ENCODE measurements around the gene GAR1. TPM values are rescaled to one million over a fixed set of nuclear protein-coding genes. Genes with fewer than 3 reads are reported as not detected.
A peak's percentile ranks its signal among the peaks of the same experiment; 100 is the strongest.

GAR1 gene
- total RNA-seq, 1 experiment from 2014 or later, result 40.6 TPM

DNA sequence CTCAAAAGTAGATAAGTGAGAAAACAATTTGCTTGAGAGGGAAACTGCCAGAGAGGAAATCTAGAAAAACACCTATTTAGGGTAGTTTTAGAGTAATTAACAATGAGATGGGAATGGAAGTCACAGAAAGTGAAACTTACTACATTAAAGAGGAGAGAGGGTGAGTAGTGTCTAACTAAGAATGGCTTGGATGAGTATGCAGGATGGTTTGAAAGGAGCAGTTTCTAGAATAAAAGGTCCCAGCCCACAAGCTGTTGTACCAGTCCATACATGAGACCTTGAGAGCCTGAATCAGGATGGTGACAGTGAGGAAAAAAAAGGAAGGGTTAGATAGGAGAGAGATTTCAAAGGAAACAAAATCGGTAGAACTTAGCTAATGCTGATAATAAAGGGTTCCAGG lies 1.3 kb downstream of the GAR1 start:
- TF ChIP-seq POLR2AphosphoS5 (IDR thresholded peaks at IDR 0.05; ENCODE audit: low read depth, low read length) (no peak), ZFX (IDR thresholded peaks at IDR 0.05) (no peak), ZNF274 (IDR thresholded peaks at IDR 0.05; ENCODE audit: low read depth, low read length) (no peak), FOSL1 (IDR thresholded peaks at IDR 0.05; ENCODE audit: low read depth) (no peak), YY1 (IDR thresholded peaks at IDR 0.05; ENCODE audit: extremely low read depth, insufficient replicate concordance, low read depth, low read length) (no peak), POLR2A (IDR thresholded peaks at IDR 0.05; ENCODE audit: borderline replicate concordance, extremely low read depth, insufficient read depth, insufficient read length) (no peak), JUND (IDR thresholded peaks at IDR 0.05) (no peak), SIN3A (IDR thresholded peaks at IDR 0.05; ENCODE audit: low read depth) (no peak), ELF1 (IDR thresholded peaks at IDR 0.05; ENCODE audit: borderline replicate concordance, low read depth) (no peak), EGR1 (IDR thresholded peaks at IDR 0.05; ENCODE audit: low read depth) (no peak), TCF7L2 (IDR thresholded peaks at IDR 0.05; ENCODE audit: borderline replicate concordance, extremely low read depth, insufficient read depth, insufficient read length) (no peak), CBX3 (IDR thresholded peaks at IDR 0.05; ENCODE audit: low read depth) (no peak), EZH2 (IDR thresholded peaks at IDR 0.05) (no peak)
- TF ChIP-seq, protein P1, sequence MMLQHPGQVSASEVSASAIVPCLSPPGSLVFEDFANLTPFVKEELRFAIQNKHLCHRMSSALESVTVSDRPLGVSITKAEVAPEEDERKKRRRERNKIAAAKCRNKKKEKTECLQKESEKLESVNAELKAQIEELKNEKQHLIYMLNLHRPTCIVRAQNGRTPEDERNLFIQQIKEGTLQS (IDR thresholded peaks at IDR 0.05), result no peak
- TF ChIP-seq, protein P2, sequence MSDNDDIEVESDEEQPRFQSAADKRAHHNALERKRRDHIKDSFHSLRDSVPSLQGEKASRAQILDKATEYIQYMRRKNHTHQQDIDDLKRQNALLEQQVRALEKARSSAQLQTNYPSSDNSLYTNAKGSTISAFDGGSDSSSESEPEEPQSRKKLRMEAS (IDR thresholded peaks at IDR 0.05), result no peak
- Histone ChIP-seq H3K36me3 (ENCODE audit: control insufficient read depth in 1 of 2, insufficient read depth in 2 of 2, low read length in 2 of 2) (peaks cover 15 to 31% of the 10 kb centered on the region in 2 experiments), H3K27ac (ENCODE audit: low read depth, low read length) (no peak overlapping the region), H3K4me1 (ENCODE audit: control insufficient read depth in 1 of 2, insufficient read depth in 2 of 2, low read length in 2 of 2) (peaks cover 10 to 16% of the 10 kb centered on the region in 2 experiments; a peak in 3 of 4 replicates), H3K9me2 (ENCODE audit: insufficient read depth) (no peaks in the 10 kb centered on the region), H3K27me3 (ENCODE audit: insufficient read depth, low read length) (no peaks in the 10 kb centered on the region), H3K79me2 (ENCODE audit: insufficient read depth, low read length) (peaks cover 63% of the 10 kb centered on the region), H3K9me3 (ENCODE audit: control insufficient read depth in 1 of 2, insufficient read depth in 1 of 2, low read depth in 1 of 2, low read length in 2 of 2) (no peaks in the 10 kb centered on the region), H3K9ac (ENCODE audit: low read length) (peak overlapping the region; percentile 96), H4K20me1 (ENCODE audit: insufficient read depth) (no peaks in the 10 kb centered on the region), H3K4me2 (ENCODE audit: low read length) (peak overlapping the region; percentile 89), H2AFZ (ENCODE audit: low read depth, low read length, poor library complexity, severe bottlenecking) (no peak overlapping the region), H3K4me3 (replicated peaks in 1 of 2; ENCODE audit: low read depth in 1 of 2, low read length in 2 of 2) (peak overlapping the region; percentile 81 to 98)
- RAD21 ChIA-PET (ENCODE audit: low non-redundant PET in 1 of 2, low total read pairs in 2 of 2, uncharacterized antibody in 2 of 2, unreplicated experiment in 2 of 2), result no interaction called here
- DNase-seq (ENCODE audit: low read depth, low spot score), result no peak
- POLR2A ChIA-PET, result no interaction called here
- CTCF ChIA-PET, result no interaction called here
- BruUV-seq (replicated peaks), result no TSS peak
- ATAC-seq, result no peak
- intact Hi-C loops (cut with micrococcal nuclease), result loop anchor here (5.0 kb wide), 1 partner anchor 115 kb away; the partner anchor contains the start of gene CASP6

Measured in HCT116 (cell line).